Stimulated activated CD8-positive, alpha-beta memory T cell treated with anti-CD3 and anti-CD28 coated beads, Interleukin-12 subunit alpha, Interleukin-12 subunit beta, amount 100 ng/mL, for 1 hour (primary cell): ENCODE data around the gene KIAA1755.

Source experiments
- DNase-seq: peaks from one replicate; pipeline ENCODE4 v3.0.0-alpha.2; 2020; ENCODE audit warnings: low read depth

The KIAA1755 gene

DNA sequence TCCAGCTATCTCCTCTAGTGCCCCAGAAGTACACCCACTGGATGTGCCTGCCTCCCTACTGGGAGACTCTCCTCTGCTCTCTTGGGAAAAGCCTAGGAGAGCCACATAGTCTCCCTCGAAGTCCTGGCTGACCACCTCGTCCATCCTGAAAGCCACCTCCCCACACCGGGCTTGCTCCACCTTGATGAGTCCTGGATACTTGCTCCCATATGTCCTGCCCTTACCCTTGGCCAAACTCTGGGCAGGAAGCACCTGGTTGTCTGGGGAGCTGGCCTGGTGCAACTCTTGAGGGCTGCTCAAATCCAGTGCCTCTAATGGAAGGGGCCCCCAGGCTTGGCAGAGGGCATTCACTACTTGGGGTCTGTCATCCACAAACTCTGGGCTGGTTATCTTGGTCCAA, 19.3 kb downstream of the KIAA1755 start:
- no peak for DNase-seq

DNA sequence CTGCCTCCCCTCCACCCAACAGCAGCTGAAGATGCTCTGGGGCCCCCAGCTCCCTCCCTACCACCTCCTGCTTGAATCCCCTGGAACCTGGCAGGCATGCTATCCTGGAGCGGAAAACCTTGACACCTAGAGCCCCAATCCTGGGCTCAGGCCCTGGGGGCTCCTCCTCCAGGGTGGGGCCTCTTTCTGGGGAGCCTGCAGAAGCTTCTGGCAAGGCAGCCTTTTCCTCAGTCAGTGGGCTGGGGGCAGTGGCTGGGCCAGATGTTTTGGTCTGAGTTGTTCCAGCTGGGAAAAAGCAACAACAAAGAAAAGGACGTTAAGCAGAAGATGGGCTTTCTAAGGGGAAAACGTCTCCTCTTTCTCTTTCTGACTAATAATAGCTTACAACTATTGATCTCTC, 21.1 kb downstream of the KIAA1755 start:
- DNase-seq, result no peak

DNA sequence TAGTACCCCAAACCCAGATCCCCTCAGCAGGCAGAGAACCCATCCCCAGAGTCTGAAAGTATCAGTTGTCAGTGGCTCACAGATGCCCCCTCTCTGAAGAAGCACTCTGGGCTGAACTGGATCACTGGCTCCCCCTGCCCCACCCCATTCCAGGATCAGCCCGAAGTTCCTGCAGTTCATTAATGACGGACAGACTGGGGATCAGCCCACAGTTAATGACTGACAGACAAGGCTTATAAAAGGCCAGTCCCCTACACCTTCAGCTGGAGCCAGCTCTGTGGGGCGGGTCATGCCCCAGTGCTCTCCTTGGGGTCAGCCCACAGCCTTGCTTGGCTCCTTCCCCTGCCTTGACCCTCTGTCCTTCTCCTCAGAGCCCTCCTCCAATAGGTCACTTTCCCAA, 21.7 kb downstream of the KIAA1755 start:
- DNase-seq, result no peak

DNA sequence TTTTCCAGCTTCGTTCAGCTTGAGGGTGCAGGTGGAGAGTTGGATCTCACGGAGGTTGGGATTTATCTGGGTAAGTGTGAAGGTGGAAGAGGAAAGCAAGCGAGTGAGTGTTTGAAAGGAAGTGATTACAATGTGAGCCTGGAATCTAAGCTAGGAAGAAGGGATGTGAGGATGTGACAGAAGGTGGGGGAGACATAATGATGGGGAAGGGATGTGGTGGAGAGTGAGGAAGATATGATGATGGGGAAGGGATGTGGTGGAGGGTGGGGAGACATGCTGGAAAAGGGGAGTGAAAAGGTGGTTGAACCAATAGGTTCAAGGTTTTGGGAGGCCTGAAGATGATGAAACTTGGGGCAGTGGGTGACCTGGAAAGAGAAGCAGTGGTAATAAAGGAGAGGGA, 23.2 kb downstream of the KIAA1755 start:
- DNase-seq, result no peak

DNA sequence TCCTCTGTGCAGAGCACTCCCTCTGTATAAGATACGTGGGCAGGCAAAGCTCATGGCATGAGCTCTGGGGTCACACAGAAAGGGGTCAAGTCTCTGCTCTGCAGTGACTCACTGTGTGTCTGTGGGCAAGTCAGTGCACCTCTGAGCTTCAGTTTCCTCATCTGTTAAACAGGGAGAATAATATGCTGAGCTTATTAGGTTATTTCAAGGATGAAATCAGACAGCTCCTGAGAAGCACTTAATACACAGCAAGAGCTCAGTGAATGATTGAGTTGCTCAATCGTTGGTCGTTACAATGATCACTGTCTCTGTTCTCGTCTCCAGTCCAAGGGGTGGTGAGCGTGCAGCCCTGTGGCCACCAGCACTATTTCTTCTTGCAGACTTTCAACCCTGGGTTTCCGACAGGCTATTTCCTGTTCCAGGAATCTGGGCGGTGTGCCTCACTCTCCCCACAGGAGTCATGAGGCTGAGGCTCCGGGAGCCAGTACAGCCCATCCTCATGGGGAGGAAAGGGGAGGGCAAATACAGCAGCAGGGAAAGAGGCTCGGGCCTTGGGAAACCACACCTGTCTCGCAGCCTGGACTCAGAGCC, 28.9 kb downstream of the KIAA1755 start:
- DNase-seq, result no peak

DNA sequence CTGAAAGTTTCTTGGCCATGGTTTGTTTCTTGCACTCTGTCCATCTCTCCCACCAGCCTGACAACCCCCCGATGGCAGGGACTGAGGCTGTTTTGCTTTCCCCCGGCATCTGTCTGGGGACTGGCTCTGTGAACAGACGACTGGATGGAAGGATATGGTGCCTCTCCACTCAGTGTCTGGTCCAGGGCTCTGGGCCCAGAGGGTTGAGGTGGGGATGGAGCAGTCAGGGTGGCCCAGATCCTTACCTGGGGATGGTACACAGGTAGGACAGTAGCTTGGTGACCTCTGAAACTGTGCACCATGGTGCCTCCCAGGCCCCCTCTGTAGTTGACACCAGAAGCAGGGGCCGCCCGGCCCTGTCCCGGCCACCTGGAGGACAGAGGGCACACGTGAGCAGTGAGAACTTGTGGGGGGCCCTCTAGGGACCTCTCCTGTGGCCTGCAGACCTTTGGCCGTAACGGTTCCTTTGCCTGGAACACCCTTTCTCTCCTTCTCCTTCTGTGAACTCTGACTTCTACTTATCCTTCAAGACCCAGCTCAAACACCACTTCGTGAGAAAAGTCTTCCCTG, 29.5 kb downstream of the KIAA1755 start:
- no peak for DNase-seq

DNA sequence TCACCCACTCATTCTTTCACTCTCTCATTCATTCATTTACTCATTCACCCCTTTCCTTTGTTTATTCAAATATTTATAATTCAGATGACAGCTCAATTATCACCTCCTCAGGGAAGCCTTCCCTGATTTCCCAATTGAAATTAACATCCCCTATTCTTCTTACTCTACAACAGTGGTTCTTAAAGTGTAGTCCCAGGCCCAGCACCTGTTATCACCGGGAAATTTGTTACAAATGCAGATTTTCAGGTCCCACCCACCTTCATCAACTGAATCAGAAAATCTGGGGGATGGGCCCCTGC, 30.3 kb downstream of the KIAA1755 start:
- no peak for DNase-seq

DNA sequence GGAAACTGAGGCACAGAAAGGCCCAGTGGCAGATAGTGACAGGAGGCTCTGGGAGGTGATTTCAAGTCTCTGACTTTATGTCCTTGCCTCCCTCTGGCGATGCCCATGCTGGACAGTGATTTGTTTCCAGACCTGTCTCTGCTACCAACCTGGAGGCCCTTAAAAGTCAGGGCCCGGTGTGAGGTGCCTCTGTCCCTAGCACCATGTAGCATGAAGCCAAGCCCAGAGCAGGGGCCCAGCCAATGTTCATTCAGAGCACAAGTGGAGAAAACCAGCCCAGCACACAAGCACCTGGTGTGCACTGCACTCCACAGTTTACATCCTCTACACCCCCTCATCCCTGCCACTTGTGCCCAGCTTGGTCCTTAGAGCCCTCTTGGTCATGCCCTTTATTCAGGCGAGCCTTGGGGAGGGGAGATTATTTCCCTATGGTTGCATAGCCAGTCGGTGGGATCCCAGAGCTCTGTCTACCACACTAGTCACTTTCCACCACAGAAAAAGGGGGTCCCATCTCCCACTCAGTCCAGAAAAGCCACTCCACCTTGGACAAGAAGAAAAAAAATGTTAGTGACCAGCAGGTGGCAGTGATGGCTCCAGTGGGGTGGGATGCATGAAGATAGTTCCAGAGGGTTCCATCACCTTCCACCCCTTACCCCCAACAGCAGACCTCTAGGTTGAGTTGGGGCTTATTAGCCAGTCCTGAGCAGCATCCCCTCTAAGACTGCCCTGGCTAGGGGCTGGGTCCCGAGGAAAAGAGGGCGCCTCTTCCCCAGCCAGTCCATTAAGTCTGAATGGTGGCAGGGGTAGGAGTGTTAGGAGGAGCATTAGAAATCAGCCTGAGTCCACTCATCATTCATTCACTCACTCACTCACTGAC, 30.9 kb downstream of the KIAA1755 start:
- no peak for DNase-seq

DNA sequence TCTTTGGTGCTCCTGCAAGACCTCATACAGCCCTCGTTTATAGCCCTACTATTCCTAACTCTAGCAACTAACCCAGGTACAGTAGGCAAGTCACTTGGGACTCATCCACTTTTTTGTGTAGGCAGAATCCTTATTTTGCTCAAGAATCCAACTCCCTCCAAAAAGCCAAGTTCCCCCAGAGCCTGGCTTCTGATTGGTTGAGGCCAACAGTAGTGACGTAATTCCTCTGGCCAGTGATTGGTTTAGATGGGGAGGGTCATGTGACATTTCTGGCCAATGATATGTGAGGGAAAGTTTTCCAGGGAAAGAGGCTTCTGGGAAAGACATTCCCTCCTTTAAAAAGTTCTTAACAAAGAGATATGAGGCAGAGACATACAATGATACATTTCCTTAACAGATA, 32.1 kb downstream of the KIAA1755 start:
- DNase-seq, result no peak

DNA sequence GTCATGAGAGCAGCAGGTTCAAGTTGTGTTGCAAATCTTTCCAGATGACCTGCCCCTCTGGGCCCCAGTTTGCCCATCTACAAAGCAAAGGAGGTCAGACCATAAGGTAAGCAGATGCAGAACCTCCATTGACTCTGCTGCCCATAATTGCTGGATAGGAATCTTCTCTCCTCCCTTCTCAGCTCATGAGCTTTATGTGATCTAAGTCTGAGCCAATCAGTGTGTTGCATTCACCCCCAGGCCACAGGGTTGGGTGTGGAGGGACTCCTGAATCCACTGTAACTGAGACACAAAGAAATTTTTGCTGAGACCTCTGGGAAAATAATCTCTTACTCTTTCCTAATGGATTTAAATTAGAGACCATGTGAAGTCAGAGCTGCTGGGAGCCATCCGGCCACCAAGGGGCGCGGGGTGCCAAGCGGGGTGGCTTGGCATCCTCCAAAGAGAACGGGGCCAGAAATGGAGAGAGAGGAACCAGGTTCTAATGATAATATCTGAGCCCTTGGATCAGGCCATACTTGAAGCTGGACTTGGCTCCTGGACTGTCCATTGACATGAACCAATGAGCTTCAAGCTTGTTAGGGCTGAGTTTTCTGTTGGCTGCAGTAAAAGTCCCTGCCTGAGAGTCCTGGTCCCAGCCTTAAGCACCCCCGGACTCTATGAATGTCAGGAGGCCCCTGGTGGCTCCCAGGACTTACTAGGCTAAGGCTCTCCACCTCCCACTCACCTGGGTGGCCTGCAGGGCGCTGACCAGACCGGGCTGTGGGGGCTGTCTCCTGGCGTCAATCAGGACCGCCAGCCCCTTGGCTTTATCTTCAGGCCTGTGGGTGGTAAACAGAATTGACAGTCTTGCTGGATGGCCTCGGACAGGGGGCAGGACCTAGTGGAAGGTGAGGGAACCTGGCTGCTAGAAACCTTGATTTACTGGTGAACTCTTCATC, 32.8 kb downstream of the KIAA1755 start:
- no peak for DNase-seq

DNA sequence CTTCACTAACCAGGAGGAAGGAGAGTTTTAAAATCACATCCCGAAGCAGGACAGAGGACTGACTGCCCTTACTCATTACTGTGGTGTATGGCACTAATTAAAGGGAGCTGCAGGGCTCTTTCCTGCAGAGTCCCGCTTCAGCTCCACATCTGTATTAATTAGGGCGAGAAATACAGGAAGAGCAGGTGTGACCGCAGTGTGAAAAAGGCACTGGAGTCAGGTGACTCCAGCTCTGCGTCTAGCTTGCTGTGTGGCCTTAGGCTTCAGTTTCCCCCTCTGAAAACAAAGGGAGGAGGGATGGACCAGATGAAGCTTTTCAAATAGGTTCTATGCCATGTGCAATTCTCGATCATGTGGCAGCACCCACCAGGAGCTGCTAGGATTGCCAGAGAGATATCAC, 34.0 kb downstream of the KIAA1755 start:
- DNase-seq, result no peak

DNA sequence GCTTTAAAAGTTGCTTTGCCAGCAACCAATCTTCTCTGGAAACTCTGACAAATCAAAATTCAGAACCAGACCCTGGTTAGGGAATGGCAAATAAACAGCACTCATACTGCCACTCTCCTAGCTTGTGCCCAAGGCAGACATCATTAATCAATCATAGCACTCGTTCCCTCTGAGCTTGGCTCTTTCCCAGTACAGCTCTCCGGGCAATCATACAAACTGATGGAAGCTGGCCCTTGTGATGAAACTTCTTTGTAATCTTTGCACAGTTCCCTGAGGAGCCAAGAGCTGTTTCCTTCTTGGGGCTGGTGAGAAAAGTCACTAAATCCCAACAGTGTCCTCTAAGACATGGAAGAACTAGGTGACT, 34.7 kb downstream of the KIAA1755 start:
- no peak for DNase-seq

DNA sequence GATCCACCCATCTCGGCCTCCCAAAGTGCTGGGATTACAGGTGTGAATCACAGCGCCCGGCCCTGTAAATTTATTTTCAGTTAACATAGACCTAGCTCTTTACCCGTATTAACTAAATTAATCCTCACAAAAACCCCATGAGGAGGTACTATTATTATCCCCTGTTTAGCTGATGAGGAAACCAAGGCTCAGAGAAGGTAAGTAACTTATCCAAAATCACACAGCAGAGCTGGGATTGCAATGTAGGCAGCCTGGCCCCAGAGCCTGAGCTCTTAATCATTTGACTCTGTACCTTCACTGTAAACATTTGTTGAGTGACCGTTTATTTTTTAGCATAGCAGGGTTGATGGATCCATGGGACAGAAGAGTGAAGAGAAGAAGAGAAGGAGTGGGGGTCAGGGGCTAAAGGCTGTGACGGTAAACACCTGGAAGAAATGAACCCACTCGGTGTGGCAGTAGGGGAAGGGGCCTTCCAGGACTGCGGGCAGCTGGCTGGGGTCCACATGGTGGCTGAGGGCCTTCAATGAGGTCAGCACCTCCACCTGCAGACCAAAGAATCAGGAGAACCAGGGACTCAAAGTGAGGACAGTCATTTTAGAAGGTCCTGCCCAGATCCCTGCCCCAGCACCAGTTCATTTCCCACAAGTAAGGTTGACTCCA, 35.2 kb downstream of the KIAA1755 start:
- no peak for DNase-seq

DNA sequence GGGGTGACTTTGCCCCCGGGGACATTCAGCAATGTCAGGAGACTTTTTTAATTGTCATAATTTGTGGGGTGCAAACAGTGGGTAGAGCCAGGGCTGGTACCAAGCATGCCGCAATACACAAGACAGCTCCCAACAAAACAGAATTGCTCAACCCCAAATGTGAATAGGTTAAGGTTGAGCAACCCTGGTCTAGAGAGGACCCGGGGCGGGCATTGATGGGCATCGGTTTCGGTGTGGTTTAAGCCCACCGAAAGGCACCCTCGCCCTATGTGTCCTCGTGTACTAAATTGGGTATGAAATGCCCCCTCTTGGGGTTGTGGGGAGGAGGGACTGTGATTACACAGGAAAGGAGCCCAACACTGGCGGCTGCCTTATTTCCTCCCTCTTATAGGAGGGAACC, 36.0 kb downstream of the KIAA1755 start:
- DNase-seq, result no peak

DNA sequence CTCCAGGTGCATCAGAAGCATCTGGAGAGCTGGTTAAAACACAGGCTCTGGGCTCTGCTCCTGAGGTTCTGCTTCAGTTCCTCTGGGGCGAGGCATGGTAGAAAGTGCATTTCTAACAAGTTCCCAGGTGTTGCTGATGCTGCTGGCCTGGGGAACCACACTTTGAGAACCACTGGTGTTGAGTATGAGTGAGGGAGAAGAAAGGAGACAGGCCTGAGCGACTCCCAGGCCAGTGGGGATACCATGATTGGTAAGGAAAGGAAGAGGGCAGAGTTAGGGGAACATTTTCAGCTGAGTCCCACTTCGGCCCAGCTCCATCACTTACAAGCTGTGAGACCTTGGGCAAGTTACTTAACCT, 36.8 kb downstream of the KIAA1755 start:
- no peak for DNase-seq

DNA sequence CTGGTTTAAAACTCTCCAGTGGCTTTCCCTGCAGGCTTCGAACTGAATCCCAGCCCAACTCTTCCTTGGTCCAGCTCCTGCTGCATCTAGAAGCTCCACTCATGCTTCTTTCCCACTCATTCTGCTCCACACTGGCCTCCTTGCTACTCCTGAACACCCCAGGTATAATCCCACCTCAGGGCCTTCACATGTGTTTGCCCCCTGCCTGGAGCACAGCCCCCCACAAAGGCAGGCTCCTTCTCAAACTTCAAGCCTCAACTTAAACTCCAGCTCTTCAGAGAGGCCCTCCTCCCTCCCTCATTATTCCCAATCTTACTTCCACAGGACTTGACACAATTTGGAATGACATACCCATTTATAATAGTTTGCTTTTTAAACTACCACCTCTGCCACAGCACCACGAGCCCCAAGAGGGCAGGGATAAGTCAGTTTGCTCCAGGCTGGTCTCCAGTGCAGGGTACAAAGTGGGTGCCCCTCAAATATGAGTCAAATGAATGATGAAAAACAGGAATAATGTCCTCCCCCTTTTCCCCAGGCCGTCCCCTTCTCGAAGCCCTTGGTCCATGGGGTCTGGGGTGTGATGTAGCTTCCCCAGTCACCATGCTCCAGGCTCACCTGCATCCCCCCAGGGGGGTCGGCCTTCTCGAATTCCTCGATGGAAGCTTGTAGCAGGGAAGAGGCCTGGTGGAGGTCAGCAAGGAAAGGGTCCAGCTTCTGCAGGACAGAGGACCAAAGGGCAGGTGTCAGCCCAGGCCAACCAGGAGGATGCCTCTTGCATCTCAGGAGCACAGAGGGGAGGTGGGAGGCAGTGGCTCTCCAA, 37.4 kb downstream of the KIAA1755 start:
- DNase-seq, result no peak

DNA sequence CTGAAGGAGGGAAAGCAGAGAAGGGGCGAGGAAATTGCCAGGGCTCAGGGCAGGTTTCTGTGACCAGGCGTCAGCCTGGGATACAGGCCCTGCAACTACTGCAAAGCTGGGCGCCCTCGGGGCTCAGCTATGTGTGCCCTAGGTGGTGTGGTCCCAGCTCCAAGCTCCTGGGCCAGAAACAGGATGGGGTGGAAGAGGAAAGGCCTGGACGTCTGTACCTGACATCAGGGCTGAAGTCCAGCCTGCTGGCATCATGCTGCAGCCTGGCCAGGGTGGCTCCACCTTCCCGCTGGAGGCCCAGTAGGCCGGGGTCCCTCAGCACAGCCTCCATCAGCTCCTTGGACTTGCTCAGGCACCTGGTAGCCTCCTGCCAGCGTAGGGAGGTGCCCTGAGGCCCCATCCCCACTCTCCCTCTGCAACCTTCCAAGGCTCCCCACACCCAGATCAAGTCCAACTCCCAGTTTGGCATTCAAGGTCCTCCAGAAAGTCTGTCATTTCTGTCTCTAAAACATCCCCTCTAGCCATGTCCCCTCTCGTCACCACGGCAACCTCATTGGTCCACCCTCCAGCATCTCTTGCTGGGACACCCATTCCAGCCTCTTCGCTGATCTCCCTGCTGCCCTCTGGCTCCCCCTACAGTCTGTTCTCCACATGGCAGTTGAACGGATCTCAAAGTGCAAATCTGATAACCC, 38.2 kb downstream of the KIAA1755 start:
- peak; percentile 11 for DNase-seq

DNA sequence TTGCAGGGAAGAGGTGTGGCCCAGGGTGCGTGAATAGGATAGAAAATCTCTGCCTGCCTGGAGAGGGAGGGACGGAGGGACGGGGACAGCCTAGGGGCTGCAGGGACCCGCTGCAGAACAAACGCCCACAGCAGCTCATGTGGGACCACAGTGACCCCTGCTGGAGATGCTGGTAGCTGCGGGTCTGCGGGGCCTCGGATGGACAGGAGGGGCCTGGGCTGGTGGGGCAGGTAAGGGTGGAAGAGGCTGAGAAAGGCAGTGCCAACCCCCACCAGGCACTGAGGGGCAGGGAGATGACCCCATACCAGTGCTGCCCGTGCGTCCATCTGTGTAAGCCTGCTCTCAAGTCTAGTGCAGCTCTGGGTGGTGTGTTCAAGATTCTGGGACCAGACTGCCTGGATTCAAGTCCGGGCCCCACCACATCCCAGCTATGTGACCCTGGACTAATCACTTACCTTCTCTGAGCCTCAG, 39.4 kb downstream of the KIAA1755 start:
- peak; percentile 33 for DNase-seq

DNA sequence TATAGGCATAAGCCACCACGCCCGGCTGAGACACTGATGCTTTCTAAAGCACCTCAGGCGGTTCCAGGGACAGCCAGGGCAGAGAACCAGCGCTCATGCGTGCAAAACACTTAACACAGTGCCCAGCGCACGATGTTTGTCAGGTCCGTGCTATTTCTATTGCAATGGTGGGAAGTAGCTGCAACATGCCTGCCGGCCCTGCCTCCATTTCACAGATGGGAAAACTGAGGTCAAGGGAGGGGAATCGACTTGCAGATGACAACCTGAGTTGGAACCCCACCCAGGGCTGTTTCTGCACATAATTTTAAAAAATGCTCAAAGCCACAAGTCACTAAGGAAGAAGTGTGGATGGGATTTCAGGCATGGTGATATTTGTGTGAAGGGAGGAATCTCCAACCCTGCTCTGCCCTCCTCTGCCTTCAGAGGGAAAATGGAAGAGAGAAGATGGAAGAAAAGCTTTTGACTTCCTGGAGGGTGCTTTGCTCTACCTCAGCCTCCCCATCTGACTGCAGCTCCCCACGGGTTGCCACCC, 39.9 kb downstream of the KIAA1755 start:
- DNase-seq, result no peak
